Stimulated activated CD8-positive, alpha-beta memory T cell treated with anti-CD3 and anti-CD28 coated beads, Interleukin-4, amount 100 ng/mL, for 48 hours (primary cell): Measurements from ENCODE around the gene CDH23.

Source experiments
- DNase-seq: peaks from one replicate; pipeline ENCODE4 v3.0.0-alpha.2; 2020

CDH23 gene

DNA sequence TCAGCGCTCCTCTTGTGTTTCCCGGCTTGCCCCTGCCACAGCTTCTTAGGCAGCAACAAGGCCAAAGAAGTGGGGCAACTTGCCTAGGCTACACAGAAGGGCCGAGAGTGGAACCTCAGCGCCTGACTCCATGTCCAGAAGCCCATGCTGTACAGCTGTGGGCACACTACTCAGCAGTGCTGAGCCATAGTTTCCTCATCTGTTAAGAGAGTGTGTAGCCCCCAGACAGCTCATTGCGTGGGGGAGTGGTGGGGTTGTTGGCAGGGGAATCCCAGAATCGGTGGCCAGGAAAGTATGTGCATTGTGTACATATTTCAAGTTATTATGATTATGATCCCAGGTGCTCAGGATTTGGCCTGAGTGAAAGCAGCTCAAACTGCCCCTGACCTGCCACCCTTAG lies 96.2 kb downstream of the CDH23 start:
- DNase-seq: no peak

DNA sequence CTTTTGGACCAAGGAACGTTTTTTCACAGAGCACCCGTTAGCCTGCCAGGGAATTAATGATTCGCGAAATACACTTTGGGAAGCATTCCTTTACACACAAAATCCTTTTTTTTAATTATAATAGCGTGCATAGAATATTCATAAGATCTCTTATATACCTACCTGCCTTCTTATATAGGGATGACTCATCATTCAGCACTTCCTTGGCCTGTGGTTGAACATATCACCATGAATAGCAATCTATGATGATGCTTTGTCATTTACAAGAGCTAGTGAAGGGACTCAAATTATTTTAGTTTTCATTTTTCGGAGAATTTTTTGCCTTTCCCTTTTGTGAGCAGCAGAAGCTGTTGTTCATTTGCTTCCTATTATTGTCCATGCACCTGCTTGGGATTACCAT lies 97.0 kb downstream of the CDH23 start:
- DNase-seq: no peak

DNA sequence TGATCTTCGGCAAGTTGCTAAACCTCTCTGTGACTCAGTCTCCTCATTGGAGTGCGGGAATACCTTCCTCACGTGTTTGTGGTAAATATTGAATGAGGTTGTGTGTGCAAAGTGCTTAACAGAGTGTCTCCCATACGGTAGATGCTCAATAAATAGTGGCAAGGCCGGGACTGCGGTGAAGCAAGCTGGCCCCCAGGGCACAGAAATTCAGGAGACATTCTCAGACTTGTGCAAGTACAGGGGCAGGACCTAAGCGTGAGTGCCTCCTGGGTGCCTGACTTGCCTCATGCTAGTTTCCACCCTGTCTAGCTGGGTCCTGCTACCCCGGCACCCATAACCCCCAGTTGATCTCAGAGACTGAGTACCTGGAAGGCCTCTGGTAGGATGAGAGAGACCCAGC lies 97.8 kb downstream of the CDH23 start:
- DNase-seq: no peak

DNA sequence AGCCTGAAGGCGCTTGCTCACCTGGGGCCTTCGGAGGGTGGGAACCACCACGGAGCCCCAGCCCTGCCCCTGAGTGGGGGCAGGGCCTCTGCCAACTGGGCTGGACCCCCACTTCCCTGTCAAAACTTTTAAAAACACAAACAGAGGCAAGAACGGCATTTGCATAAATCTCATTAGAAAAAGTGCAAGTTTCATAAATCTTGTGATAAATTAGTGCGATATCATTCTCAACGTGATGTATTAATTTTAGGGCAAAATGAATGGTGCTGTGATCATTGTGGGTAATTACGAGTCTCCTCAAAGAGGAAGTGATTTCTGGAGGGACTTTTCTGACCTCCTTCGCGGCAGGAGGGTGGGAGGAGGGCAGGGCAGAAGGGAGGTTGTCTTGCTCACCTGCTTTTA lies 98.3 kb downstream of the CDH23 start:
- no peak for DNase-seq

DNA sequence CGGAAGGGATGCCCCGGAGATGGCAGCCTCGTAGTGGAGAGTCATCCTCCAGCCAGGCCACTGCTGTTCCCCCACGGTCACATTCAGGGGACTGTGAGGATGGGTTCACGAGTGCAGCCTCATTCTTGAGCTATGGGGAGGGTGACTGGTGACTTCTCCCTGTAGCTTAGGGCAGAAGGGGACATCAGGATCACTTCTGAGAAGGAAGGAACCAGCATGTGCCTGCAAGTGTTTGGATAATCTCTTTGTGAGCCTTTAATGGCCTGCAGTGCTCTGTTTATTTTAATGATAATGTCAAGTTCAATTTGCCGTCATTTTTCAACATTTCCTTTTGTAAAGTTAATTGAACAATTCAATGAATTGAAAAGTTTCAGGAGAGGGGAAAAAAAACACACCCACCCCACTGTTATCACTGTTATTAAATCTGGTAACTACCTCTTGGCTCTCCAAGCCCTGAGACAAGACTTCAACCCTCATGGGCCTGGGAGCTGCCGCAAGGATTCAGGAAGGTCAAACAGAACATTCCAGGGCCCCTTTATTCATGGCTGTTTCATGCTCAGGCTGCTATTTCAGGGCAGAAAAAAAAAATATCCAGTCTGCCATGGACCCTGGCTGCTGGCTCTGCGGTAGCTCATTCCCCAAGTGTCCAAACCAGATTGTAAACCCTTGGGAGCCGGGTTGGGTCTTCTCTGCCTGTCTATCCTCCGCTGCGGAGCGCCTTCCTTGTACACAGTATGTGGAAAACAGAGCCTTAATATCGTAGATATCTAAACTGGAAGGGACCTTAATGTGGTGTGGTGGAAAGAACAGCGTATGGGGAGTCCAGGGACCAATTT lies 100.4 kb downstream of the CDH23 start:
- DNase-seq: no peak

DNA sequence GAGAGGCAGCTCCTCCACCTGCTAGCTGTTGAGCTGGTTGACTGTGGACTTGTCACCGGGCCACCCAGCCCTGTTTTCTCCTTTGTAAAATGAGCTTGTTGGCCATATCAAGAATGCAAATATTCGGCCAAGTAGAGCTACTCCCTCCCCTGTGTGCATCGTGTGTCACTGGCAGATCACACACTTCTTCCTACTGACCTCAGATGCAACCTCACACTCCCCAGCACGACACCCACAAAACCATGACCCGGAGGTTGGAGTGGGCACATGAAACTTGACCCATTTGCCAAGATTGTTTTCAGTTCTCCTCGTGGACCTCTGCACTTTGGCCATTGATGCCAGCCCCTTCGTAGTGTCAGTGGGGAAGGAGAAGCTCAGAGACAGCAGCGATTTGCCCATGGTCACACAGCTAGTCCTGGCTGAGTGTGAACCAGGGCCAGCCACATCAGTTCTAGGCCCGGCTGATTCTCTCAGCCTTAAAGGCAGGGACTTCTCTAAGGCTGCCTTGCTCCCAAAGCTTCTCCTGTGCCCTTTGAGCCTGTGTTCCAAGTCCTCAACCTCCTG lies 101.1 kb downstream of the CDH23 start:
- DNase-seq: no peak

DNA sequence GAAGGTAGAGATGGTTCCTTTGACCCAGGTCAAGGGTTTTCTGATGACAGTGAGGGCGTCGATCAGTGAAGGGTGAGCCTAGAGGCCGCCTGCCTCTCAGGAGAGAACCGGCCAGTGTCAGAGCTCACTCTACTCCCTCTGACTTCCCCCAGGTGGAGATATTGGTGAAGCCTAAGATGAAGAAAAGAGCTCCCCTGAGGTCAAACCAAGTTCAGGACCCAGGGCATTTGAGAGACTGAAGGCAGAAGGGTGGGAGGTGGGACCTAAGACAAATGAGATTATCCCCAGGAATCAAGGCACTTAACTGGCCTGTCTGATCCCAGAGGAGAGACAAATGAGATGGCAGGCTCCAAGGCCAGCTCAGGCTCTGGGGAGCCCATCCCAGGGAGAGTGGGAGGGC lies 104.7 kb downstream of the CDH23 start:
- DNase-seq: no peak

DNA sequence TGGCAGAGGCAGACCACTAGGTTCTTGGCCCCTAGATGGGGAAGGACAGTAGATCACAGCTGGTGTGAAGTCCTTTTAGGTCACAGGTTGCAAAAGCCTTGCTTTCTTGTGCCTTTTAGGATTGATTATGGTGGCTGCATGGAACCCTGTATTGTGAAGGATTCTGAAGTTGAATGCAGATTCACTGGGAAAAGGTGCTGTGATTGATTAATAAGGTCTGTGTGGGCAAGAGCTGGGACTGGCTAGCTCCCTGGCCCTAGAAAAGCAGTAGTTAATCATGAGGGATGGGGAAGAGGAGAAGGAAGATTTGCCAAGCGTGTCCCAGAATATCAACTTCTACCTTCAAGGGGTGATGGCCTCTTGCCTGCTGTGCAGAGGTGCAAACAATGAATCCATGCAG lies 105.5 kb downstream of the CDH23 start:
- DNase-seq: no peak

DNA sequence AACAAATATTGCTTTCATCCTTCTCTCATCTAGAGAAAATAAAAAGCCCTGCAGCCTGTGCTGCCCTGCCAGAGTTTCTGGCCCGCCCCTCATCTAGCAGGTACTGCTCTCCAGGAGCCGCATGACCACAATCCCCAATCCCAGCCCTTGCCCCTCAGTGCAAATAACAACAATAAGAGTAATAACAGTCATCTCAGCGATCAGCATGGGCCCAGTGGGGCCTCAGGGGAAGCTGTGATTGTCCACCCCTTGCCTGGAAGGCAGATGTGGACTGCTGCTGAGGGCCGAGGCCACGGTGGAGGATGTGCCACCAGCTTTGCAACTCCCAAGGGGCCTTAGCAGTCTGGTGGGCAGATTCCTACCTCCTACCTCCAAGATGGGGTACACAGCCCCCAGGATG lies 106.1 kb downstream of the CDH23 start:
- DNase-seq: no peak

DNA sequence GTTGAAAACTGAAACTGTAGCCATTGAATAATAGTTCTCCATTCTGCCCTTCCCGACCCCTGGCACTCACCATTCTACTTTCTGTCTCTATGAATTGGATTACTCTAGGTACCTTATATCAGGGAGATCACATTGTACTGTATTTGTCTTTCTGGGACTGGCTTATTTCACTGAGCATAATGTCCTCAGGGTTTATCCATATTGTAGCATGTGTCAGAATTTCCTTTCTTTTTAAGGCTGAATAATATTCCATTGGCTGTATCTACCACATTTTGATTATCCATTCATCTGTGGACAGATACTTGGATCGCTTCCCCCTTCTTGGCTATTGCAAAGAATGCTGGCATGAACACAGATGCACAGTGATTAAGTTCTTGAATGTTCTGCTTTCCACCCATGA lies 107.4 kb downstream of the CDH23 start:
- no peak for DNase-seq

DNA sequence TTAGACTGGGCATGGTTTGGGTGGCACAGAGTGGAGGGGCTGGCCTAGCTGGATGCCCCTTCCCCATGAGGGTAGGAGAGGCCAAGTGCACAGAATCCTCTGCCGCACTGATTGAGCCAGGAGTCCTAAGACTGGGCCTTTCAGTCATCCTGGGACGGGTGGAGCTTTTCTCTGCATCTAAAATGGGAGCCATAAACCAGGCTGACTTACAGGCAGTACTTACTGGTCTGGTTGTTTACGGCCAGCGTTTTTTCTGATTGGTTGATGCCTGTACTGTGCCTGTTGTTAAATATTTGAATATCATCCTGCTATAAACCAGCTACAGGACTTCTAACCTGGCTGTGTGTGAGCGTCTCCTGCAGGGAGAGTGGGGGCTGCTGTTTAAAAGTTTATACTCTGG lies 107.8 kb downstream of the CDH23 start:
- no peak for DNase-seq

DNA sequence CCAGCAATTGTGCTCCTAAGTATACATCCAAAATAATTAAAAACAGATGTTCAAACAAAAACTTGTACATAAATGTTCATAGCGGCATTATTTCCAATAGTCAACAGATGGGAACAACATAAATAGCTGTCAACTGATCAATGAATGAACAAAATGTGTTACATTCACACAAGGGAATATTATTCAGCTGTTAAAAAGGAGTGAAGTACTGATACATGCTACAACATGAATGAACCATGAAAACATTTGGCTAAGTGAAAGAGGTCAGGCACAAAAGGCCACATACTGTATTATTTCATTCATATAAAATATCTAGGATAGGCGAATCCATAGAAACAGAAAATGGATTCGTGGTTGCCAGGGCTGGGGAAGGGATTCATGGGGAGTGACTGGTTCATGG lies 109.1 kb downstream of the CDH23 start:
- DNase-seq: no peak

DNA sequence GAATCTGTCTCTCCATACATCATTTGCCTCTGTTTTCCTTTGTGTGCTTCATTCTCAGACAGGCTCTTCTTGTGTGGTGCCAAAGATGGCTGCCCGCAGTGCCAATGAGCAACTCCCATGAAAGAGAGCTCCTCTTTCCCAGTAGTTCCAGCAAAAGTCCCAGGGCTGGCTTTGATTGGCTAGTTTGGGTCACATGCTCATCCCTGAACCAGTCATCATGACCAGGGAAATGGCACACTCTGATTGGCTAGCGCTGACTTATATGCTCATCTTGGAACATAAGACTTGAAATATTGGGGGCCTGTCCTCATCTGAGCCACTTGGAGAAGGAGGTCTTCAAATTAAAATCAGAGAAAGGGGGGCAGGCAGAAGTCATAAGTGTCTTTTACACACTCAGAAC lies 112.7 kb downstream of the CDH23 start:
- DNase-seq: no peak

DNA sequence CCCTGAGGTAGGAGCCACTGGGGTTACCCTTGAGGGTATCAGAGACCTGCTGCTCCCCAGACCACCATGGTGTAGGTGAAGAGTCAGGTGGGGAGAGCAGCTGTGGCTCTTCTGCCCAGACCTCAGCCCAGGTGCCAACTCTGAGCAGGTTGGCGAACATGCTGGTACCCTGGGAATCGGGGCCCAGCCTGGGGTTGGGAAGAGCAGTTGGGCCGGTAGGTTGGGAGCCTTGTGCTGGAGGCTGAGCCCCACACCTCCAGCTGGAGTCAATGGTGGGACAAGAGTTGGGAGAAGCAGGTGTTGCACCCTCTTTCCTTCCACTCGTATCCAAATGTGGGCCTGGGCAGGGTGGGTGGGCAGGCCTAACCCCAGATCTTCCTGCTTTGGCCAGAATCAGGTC lies 114.5 kb downstream of the CDH23 start:
- DNase-seq: no peak

DNA sequence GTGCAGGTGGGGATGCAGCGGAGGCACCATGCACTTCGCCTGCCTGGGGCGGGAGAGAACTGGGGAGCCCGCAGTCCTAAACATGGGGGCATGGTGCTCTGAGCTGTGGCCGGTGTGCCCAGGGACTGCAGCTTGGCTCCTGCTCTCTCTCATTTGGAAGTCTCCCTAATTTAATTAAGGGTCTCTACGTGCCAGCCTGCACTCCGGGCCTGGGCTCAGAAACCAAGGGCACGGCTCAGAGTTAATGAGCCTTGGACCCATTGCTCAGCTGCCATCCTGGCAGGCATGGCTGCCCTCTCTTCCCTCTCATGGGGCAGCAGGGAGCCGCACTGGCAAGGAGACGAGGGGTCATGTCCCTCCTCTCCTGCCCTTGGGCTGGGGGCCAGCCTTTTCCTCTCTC lies 115.6 kb downstream of the CDH23 start:
- DNase-seq: no peak

DNA sequence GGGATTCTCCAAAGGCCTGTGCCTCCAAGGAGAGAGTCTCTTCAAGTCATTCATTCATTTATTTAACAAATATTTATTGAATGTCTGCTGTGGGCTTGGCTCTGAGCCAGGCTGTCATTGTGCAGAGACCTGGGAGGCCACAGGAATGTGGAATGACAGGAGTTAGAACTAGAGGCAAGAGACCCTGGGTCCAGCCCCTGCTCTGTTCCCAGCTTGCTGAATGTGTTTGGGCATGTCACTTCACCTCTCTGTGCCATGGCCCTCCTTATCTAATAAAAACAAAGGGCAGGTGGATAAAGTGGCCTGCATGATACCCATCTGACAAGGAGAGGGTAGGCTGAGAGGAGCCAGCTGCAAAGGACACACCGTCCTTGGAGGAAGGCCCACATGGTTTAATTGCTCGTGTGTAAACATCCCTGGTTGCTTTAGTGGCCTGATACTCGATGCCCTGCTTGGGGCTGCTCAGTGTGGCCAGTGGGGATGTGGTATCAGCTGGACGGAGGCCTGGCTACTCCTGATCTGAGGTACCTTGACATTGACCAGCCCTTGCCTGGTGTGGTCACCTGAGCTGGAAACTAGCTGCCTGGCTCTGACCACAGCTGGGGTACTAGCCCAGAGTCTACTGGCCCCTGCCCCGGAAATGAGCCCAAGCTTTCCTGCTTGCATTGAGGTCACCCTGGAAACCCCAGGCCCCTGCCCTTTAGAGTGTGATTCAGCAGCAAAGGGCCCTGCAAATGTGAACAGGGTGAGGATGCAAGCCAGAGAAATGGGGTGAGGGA lies 116.2 kb downstream of the CDH23 start:
- DNase-seq: no peak

DNA sequence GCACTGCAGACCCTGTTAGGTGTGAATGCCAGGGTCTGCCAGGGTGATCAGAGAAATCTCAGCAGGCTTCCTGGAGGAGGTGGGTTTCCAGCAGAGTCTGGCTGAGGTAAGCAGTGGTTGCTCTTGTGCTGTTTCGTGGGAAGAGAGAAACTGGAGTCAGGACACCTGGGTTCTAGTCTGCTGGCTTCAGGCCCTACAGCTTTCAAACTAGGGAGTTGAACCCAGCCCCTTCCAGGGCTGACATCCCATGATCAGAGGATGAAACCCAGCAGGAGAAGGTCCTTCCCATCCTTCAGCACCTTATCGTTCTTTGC lies 116.8 kb downstream of the CDH23 start:
- no peak for DNase-seq

DNA sequence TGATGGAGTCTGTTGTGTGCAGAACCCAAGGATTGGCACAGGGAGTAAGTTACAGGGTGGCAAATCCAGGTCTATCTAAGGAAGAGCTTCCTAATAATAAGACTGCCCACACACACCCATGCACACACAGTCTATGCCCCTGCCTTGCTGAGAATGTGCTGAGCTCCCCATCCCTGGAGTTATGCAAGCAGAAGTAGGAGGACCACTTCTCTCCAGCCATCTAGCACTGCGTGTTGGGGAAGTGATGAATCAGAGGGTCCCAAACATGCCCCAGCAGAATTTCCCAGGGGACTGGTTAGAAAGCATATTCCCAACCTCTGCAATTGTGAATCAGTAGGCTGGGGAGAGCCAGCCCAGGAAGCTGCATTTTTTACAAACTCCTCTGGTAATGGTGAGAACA lies 117.2 kb downstream of the CDH23 start:
- no peak for DNase-seq

DNA sequence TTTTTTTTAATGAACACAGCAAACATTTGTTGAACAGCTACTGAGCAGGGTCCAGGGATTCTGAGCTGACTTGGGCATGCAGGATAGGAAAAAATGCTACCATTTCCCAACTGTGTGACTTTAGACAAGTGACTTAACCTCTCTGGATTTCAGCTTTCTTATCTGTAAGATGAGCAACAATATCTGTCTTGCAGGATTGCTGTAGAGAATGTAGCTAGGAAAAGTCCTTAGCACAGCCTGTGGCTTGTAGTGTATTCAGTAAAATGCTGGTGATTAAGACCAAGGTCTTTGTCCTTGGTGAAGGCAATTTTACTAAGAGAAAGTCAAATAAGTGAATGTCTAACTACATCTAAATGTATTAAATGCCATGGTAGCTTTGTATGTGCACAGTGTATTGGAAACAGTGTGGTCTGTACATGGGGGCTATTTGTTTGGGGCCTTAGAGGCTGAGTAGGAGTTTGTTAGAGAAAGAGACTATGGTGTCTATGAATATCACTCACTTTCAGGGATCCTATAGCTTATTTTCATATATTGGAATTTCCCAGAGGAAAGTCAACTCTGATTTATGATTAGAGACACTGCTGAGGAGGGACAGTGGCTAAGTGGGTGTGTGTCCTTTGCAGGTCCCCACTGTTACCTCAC lies 118.9 kb downstream of the CDH23 start:
- DNase-seq: no peak

DNA sequence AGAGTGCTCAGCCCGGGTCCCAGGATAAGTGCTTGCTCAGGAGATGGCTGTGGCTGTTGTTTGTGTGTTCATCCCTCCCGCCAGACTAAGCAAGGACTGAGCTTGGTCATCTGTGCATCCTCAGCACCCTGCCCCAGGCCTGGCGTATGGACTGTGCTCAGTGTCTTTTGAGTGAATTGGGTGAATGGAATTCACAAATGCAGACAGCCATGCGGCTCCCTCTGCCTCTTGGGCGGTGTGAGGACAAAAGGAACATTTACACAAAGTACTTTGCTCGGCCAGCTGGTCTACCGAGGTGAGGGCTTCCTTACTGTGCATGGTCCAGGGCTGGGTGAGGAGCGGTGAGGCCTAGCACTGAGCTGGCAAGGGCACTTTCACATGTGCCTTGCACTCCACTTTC lies 120.2 kb downstream of the CDH23 start:
- no peak for DNase-seq

DNA sequence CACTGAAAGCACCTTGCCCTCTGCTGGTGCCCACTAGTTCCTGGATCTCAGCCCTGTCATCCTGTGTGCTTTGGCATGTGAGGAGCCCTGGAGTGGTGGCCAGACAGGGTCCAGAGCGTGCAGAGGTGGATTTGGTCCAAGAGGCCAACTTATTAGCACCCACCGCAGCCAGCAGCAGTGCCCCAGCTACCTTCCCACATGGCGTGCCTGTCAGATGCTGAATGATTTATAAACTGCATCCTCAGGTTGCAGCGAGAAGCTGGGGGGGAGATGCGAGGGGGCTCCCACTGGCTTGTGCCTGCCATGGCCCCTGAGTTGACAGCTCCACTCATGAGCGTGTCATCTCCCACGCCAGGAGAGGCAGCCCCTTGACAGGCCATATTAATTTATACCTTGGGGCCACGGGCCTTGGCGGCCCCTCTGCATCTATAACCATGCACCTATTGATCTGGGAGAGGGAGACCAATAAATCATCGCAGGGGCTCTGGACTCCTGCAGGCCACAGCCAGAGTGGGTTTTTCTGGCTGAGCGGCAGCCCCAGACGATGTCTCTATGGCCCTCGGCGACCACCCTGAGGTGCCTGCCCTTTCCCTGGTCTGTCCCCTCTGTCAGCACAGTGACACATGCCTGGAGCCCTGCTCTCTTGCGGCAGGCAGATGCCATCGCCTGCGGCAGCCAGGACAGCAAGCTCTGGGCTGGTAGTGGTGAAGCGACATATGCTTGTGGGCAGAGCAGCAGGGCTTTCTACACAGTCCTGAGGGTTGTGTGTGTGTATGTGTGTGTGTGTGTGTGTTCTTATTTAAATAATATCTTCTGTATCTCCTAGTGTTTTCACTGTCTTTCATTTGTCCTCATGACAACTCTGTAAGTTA lies 120.8 kb downstream of the CDH23 start:
- DNase-seq: no peak

DNA sequence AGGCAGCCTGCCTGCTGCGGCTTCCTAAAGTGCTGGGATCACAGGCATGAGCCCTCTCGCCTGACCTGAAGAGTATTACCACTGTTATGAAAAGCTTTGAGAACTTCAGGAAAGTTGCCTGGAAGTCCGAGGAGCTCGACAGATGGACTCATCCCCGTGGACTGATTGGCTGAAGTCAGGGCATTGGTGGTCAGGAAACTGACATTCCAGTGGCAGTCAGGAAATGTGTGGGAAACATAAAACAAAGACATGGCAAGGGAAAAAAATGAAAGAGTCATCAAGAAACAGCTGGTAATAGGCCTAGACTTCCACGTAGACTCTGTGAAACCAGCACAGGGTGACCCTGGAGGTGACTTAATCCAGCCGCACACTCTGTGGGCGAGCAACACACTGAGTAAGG lies 123.3 kb downstream of the CDH23 start:
- DNase-seq: no peak
